ENCODE data around the gene TNFRSF1B.
A peak's percentile ranks its signal among the peaks of the same experiment; 100 is the strongest.

Gene TNFRSF1B

DNA sequence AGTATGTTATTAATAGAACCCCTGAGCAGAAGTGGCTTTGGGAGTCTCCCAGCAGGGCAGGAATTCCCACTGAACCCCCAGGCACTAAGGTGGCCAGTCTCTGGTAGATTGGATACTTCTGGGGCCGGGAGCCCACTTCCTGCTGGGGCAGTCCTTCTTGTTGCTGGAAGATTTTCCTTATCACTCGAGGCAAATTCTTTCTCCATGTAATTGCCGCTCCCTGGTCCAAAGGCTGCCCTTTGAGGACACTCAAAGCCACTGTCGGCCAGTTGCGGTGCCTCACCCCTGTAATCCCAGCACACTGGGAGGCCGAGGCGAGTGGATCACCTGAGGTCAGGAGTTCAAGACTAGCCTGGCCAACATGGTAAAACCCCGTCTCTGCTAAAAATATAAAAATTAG lies 22.6 kb upstream of the TNFRSF1B start (continued):
- no peak for TF ChIP-seq ZNF10 (tag by site-specific recombination; IDR thresholded peaks at IDR 0.05)

DNA sequence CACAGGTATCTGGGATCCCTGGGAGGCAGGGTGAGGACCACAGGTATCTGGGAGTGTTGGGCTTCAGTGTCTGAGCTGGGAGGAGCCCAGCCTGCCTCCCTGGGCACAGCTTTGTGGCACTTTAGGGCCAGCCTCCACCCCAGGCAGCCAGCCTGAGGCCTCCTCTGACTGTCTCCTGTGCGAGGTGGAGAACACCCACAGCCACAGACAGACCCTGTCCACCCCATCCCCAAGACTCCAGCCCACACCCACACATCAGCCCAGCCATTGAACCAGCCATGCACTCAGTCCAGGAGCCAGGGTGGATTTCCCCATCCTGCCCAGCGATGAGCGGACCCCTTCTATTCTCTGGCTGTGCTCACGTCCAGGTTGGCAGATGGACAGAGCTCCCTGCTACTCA lies 21.8 kb upstream of the TNFRSF1B start:
- H3K4me1 ChIP-seq (ENCODE audit: control insufficient read depth, insufficient read depth, low read length) = peaks cover 6% of the 10 kb centered on the region; the same call in 1 of the 2 replicates
- CTCF ChIA-PET = interaction anchor here (0.6 kb wide), 1 partner anchor 12 kb away, joined by 3 read pairs; no protein-coding TSS in a partner anchor

DNA sequence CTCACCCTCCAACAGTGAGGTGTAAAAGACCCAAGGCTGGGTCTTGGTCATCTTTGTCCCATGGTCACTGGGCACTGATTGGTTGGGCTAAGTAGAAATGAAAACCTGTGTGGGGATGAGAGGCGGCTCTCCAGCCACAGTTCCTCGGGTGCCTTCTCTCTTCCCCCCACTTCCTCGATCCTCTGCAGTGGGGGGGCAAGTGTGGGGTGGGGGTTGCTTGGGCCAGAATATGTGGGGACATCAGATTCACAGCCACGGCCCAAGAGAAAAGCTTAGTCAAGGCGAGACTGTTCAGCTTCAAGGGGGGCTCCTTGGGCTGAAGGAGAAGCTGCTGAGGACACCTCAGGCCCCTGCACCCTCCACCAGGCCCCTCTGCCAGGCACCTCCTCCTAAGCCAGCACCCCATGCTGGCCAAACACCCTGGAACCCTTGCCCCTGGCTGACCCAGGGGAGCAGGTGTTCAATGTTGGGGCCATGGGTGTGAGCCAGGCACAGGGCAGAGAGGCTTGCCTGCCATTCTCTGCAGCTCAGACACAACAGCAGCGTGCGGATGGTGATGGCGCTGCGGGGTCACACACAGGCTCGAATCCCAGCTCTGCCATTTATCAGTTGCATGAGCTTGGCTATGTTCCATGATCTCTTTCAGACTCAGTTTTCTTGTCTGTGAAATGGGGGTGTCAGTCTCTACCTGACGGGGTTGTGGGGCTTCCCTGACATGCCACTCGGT lies 21.0 kb upstream of the TNFRSF1B start:
- no peaks in the 10 kb centered on the region for H3K9me3 ChIP-seq (ENCODE audit: control insufficient read depth, insufficient read depth, low read depth, low read length)

More for the DNA sequence above, 21.8 kb upstream of the TNFRSF1B start:
- no peak overlapping the region for H3K27ac ChIP-seq (ENCODE audit: extremely low read depth, low read depth, low read length)
- TF ChIP-seq, protein P1, sequence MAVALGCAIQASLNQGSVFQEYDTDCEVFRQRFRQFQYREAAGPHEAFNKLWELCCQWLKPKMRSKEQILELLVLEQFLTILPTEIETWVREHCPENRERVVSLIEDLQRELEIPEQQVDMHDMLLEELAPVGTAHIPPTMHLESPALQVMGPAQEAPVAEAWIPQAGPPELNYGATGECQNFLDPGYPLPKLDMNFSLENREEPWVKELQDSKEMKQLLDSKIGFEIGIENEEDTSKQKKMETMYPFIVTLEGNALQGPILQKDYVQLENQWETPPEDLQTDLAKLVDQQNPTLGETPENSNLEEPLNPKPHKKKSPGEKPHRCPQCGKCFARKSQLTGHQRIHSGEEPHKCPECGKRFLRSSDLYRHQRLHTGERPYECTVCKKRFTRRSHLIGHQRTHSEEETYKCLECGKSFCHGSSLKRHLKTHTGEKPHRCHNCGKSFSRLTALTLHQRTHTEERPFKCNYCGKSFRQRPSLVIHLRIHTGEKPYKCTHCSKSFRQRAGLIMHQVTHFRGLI (tag by site-specific recombination; IDR thresholded peaks at IDR 0.05) = 0 out of 2 replicates have a peak, but pooled peaks have one; percentile 23
- TF ChIP-seq MZF1 (tag by site-specific recombination; IDR thresholded peaks at IDR 0.05; ENCODE audit: borderline replicate concordance) (no peak), ZNF354C (tag by site-specific recombination; IDR thresholded peaks at IDR 0.05; ENCODE audit: borderline replicate concordance, low read depth) (no peak), ZFHX2 (tag by site-specific recombination; conservative IDR thresholded peaks at IDR 0.05) (peak; percentile 59), GLIS1 (tag by site-specific recombination; IDR thresholded peaks at IDR 0.05) (peak; percentile 33; the same call in 1 of the 2 replicates), EGR2 (tag by site-specific recombination; IDR thresholded peaks at IDR 0.05; ENCODE audit: low read depth) (peak; percentile 37; the same call in 1 of the 2 replicates), HOXD13 (CRISPR knock-in tag; IDR thresholded peaks at IDR 0.05; ENCODE audit: borderline replicate concordance) (no peak)
- TF ChIP-seq, protein P2, sequence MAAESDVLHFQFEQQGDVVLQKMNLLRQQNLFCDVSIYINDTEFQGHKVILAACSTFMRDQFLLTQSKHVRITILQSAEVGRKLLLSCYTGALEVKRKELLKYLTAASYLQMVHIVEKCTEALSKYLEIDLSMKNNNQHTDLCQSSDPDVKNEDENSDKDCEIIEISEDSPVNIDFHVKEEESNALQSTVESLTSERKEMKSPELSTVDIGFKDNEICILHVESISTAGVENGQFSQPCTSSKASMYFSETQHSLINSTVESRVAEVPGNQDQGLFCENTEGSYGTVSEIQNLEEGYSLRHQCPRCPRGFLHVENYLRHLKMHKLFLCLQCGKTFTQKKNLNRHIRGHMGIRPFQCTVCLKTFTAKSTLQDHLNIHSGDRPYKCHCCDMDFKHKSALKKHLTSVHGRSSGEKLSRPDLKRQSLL (tag by site-specific recombination; IDR thresholded peaks at IDR 0.05) = no peak
- no peaks in the 10 kb centered on the region for H3K9me3 ChIP-seq (ENCODE audit: control insufficient read depth, insufficient read depth, low read depth, low read length)
- no peaks in the 10 kb centered on the region for H3K36me3 ChIP-seq (ENCODE audit: control insufficient read depth in 2 of 2, insufficient read depth in 1 of 2, low read length in 2 of 2)
- H3K4me3 ChIP-seq (ENCODE audit: low read depth, low read length) = no peak overlapping the region
- POLR2A ChIA-PET = no interaction called here

More for the DNA sequence above, 21.0 kb upstream of the TNFRSF1B start:
- Histone ChIP-seq H3K4me3 (ENCODE audit: low read depth, low read length) (no peak overlapping the region), H3K27ac (ENCODE audit: extremely low read depth, low read depth, low read length) (no peak overlapping the region), H3K36me3 (ENCODE audit: control insufficient read depth in 2 of 2, insufficient read depth in 1 of 2, low read length in 2 of 2) (no peaks in the 10 kb centered on the region), H3K4me1 (ENCODE audit: control insufficient read depth, insufficient read depth, low read length) (peaks cover 6% of the 10 kb centered on the region; the same call in 1 of the 2 replicates)
- CTCF ChIA-PET = interaction anchor here (0.6 kb wide), 1 partner anchor 12 kb away, joined by 3 read pairs; no protein-coding TSS in a partner anchor
- POLR2A ChIA-PET = no interaction called here
- TF ChIP-seq REPIN1 (tag by site-specific recombination; IDR thresholded peaks at IDR 0.05; ENCODE audit: low read depth) = no peak
- no peak for TF ChIP-seq SCRT1 (tag by site-specific recombination; IDR thresholded peaks at IDR 0.05; ENCODE audit: borderline replicate concordance)
- TF ChIP-seq ZNF544 (tag by site-specific recombination; IDR thresholded peaks at IDR 0.05) = no peak
- TF ChIP-seq ZNF341 (tag by site-specific recombination; IDR thresholded peaks at IDR 0.05; ENCODE audit: low read depth) = no peak
- TF ChIP-seq ZNF169 (tag by site-specific recombination; IDR thresholded peaks at IDR 0.05) = no peak
- no peak for TF ChIP-seq ZNF777 (tag by site-specific recombination; IDR thresholded peaks at IDR 0.05; ENCODE audit: borderline replicate concordance)
- TF ChIP-seq, protein P3, sequence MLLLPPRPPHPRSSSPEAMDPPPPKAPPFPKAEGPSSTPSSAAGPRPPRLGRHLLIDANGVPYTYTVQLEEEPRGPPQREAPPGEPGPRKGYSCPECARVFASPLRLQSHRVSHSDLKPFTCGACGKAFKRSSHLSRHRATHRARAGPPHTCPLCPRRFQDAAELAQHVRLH (tag by site-specific recombination; IDR thresholded peaks at IDR 0.05) = no peak
- no peak for TF ChIP-seq ZNF324 (tag by site-specific recombination; IDR thresholded peaks at IDR 0.05)
- no peak for TF ChIP-seq GLI2 (tag by site-specific recombination; IDR thresholded peaks at IDR 0.05; ENCODE audit: borderline replicate concordance, low read depth)
- TF ChIP-seq PRDM1 (tag by site-specific recombination; IDR thresholded peaks at IDR 0.05) = no peak
- TF ChIP-seq, protein P4, sequence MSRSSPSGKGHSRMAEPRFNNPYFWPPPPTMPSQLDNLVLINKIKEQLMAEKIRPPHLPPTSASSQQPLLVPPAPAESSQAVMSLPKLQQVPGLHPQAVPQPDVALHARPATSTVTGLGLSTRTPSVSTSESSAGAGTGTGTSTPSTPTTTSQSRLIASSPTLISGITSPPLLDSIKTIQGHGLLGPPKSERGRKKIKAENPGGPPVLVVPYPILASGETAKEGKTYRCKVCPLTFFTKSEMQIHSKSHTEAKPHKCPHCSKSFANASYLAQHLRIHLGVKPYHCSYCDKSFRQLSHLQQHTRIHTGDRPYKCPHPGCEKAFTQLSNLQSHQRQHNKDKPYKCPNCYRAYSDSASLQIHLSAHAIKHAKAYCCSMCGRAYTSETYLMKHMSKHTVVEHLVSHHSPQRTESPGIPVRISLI (tag by site-specific recombination; IDR thresholded peaks at IDR 0.05) = no peak
- no peak for TF ChIP-seq ZNF292 (tag by site-specific recombination; IDR thresholded peaks at IDR 0.05; ENCODE audit: borderline replicate concordance, low read depth)
- no peak for TF ChIP-seq ZFHX2 (tag by site-specific recombination; conservative IDR thresholded peaks at IDR 0.05)
- TF ChIP-seq FEZF1 (tag by site-specific recombination; IDR thresholded peaks at IDR 0.05) = no peak
- no peak for TF ChIP-seq ZNF433 (tag by site-specific recombination; IDR thresholded peaks at IDR 0.05; ENCODE audit: low read depth)
- no peak for TF ChIP-seq MEIS1 (CRISPR knock-in tag; IDR thresholded peaks at IDR 0.05; ENCODE audit: borderline replicate concordance)
- TF ChIP-seq, protein P5, sequence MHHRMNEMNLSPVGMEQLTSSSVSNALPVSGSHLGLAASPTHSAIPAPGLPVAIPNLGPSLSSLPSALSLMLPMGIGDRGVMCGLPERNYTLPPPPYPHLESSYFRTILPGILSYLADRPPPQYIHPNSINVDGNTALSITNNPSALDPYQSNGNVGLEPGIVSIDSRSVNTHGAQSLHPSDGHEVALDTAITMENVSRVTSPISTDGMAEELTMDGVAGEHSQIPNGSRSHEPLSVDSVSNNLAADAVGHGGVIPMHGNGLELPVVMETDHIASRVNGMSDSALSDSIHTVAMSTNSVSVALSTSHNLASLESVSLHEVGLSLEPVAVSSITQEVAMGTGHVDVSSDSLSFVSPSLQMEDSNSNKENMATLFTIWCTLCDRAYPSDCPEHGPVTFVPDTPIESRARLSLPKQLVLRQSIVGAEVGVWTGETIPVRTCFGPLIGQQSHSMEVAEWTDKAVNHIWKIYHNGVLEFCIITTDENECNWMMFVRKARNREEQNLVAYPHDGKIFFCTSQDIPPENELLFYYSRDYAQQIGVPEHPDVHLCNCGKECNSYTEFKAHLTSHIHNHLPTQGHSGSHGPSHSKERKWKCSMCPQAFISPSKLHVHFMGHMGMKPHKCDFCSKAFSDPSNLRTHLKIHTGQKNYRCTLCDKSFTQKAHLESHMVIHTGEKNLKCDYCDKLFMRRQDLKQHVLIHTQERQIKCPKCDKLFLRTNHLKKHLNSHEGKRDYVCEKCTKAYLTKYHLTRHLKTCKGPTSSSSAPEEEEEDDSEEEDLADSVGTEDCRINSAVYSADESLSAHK (tag by site-specific recombination; IDR thresholded peaks at IDR 0.05) = no peak
- no peak for TF ChIP-seq ZNF302 (tag by site-specific recombination; IDR thresholded peaks at IDR 0.05; ENCODE audit: low read depth)

All from HEK293 (cell line).